Caki2 (cell line): ENCODE measurements around the gene SFT2D2. TPM values are rescaled to one million over a fixed set of nuclear protein-coding genes. Genes with fewer than 3 reads are reported as not detected.

Experiments used
- DNase-seq: peaks from one replicate; pipeline ENCODE4 v3.0.0-alpha.2; 2015; ENCODE audit warnings: low read depth
- in situ Hi-C: cut with HindIII; loops from 2 replicates; pipeline ENCODE4 v1.10.0; 2016; ENCODE audit warnings: low sequenced_read_pairs, low pct_unique_long_range_greater_than_20kb, mixed read lengths
- total RNA-seq: library from RNA; depleted of rRNA; stranded (reverse); fragments of >200 nt; shearing (Covaris generic); gene quantifications from 2 replicates; pipeline ENCODE4 v1.2.3, GENCODE V29; 2014; ENCODE audit warnings: low replicate concordance

The SFT2D2 gene
- total RNA-seq, 1 experiment from 2014 or later, result 18.1 TPM

GRCh38 chr1:168256164-168256563, 30.4 kb downstream of the SFT2D2 start:
- in situ Hi-C loops, result no loop called here
- DNase-seq, result no peak

GRCh38 chr1:168257397-168257796, 31.6 kb downstream of the SFT2D2 start:
- in situ Hi-C loops, result no loop called here
- DNase-seq, result no peak

DNA sequence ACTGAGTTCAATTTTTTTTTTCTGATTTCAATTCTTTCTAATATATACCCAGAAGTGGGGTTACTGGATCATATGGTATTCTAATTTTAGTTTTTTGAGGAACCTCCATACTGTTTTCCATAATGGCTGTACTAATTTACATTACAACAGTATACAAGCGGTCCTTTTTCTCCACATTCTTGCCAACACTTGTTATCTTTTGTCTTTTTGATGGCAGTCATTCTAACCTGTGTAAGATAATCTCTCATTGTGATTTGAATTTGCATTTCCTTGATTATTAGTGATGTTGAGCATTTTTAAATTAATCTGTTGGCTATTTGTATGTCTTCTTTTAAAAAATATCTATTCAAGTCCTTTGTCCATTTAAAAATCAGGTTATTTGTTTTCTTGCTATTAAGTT, 33.8 kb downstream of the SFT2D2 start:
- in situ Hi-C loops, result no loop called here
- DNase-seq, result no peak

DNA sequence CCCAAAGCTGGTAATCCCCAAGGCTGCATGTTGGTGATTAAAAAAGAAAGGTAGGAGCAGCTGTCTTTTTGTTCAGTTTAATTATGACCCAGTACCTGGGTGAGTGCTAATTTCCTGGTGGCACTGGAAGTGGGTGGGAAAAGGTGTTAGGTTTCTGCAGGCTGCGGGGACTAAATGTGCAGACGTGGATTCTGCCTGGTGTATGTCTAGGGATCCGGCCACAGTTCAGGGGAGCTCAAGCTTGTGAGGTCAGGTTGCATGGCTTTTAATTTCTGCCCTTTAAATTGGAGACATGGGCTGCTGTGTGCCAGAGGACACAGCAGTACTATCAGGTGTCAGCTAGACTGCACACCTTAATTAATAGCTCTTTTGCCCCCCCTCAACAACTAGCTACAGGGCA, 34.6 kb downstream of the SFT2D2 start:
- in situ Hi-C loops, result no loop called here
- no peak for DNase-seq

DNA sequence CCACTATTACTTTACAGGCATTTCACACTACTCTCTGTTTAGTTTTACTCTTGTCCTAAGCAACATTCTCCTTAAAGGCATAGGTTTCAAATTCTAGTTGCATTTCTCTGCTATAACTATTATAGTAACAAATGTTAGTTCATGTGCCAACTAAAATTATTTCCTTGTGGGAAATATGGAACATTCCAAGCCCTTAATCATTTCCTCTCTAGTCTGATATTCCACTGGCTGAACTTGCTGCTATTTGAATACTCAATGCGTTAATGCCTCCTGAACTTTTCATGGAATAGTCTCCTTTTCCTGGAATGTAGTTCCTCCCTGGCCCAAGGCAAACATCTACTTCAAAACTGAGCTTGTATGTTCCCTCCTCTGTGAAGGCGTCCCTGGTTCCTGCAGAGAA, 35.6 kb downstream of the SFT2D2 start:
- in situ Hi-C loops, result no loop called here
- DNase-seq, result no peak

- no peak for DNase-seq
- in situ Hi-C loops, result no loop called here
Measured at GRCh38 chr1:168263130-168263529, 37.3 kb downstream of the SFT2D2 start.

- in situ Hi-C loops, result no loop called here
- DNase-seq, result no peak
Measured at GRCh38 chr1:168264296-168264695, 38.5 kb downstream of the SFT2D2 start.

GRCh38 chr1:168265596-168265995, 39.8 kb downstream of the SFT2D2 start:
- DNase-seq, result no peak
- in situ Hi-C loops, result no loop called here

- no peak for DNase-seq
- in situ Hi-C loops, result no loop called here
Measured at GRCh38 chr1:168266644-168267186, 40.9 kb downstream of the SFT2D2 start.

DNA sequence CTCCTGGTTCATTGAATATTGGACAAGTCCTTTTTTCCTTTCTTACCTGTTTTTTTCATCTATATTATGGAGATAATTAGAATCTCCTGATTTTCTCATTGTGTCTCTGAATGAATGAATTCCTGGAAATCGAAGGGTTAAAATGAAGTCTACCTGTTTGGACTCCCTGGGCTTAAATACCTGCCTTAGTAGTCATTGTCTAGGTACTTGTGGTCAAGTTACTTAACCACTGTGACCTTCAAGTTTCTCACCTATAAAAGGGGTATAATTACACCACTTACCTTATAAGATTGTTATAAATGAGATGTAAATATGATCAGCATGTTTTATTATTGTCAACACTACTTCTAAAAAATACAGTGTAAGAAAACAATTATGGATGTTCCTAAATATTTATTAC, 45.8 kb downstream of the SFT2D2 start:
- no peak for DNase-seq
- in situ Hi-C loops, result no loop called here

GRCh38 chr1:168273575-168273974, 47.8 kb downstream of the SFT2D2 start:
- DNase-seq, result no peak
- in situ Hi-C loops, result no loop called here

GRCh38 chr1:168279253-168279652, 53.4 kb downstream of the SFT2D2 start:
- in situ Hi-C loops, result no loop called here
- DNase-seq, result no peak

- in situ Hi-C loops, result no loop called here
- DNase-seq, result no peak
Measured at GRCh38 chr1:168280296-168280927, 54.6 kb downstream of the SFT2D2 start, which contains the start of gene TBX19. TBX19 (plus strand) TSS chr1:168280877; CDS start chr1:168281091, 214 bp downstream.

DNA sequence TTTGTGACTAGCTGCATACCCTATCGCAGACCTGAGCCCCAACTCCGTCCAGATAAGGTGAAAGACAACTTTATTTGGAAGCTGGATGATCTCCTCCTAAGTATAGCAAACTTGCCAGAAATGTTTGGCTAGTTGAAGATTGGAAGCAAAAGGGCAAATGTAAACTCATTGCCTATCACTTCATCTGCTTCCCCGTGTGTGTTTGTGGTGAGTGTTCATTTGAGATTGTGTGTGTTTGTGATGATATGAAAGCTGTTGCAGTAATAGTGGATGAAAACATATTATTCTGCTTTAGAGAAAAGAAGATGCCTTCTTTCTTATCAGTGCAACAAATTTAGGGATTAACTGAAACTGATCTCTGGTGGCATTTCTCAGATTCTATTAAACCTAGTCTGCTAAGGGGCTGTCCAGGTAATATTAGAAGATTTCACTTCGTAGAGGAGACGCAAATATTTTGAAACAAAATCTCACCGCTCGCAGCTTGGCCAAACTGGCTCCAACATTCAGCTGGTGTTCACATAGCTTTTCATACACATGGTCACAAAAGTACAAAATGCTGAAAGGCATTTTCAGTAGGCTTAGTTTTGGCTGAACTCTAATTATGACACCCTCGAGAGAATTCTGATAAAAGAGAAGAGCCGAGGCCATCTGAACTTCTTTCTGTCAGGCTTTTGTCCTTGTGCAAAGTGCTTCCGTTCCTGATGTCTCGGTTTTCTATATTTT, 56.0 kb downstream of the SFT2D2 start:
- in situ Hi-C loops, result no loop called here
- DNase-seq, result no peak

- in situ Hi-C loops, result no loop called here
Measured at GRCh38 chr1:168285521-168285790, 59.7 kb downstream of the SFT2D2 start.

DNA sequence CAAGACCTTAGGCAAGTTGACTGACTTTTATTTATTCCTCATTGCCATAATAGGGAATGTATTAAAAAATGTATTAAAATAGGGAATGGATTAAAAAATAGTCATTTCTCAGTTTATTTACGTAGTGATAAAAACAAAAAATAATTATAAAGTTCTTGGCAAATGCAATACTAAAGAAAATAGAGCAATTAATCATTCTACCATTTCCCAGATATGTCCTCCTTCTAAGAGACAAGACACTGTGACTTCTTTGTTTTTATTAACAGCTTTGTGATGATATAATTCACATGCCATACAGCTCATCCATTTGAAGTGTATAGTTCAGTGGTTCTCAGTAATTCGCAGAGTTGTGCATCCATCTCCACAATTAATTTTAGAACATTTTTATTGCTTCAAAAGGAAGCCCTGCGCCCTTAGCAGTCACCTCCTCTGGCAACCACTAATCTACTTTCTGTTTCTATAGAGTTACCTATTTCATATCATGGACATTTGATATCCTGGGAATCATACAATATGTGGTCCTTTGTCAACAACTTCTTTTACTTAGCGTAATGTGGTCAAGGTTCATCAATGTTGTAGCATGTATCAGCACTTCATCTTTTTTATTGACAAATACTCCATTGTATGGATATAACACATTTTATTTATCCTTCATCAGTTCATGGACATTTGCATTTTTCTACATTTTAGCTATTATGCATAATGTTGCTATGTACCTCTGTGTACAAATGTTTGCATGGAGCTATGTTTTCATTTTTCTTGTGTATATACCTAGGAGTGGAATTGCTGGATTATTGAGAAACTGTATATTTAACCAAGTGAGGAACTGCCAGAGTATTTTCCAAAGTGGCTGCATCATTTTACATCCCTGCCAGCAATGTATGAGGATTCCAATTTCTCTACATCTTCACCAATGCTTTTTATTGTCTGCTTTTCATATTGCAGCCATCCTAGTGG, 60.4 kb downstream of the SFT2D2 start:
- in situ Hi-C loops, result no loop called here
- DNase-seq, result peak; percentile 19

More at GRCh38 chr1:168285521-168285790, 59.7 kb downstream of the SFT2D2 start:
- peak; percentile 26 for DNase-seq

GRCh38 chr1:168287237-168287664, 61.4 kb downstream of the SFT2D2 start:
- in situ Hi-C loops, result no loop called here
- peak; percentile 30 for DNase-seq

GRCh38 chr1:168288311-168289052, 62.7 kb downstream of the SFT2D2 start:
- in situ Hi-C loops, result no loop called here
- DNase-seq, result no peak
